Activated T-cell treated with anti-CD3 and anti-CD28 coated beads, Interleukin-2, amount 50 U/mL, for 1 hour (primary cell): Measurements from ENCODE around the gene SLC30A7.
"Not testable (repeated sequence)": the region's sequence is repeated elsewhere in the genome, so short reads cannot be mapped to it uniquely, and the experiment has no call there.

Experiments used
- DNase-seq: peaks from one replicate; pipeline ENCODE4 v3.0.0-alpha.2; 2020

SLC30A7 gene

DNA sequence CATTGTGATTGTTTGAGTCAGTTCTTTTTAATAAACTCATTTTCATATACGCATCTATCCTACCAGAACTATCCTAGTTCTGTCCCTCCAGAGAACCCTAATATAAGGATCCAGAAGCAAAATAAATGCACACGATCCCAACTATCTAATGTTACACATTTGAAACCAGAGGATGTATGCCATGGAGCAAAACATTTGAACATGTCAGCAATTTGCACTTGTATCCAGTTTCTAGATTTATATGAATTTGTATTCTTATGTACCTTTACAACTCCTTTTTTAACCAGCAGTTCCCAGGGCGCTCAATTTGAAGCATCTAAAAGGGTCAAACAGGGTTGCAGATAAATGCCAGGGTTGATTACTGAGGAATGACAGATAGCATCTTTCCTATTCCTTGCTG is 3.3 kb upstream of the SLC30A7 start:
- no peak for DNase-seq

DNA sequence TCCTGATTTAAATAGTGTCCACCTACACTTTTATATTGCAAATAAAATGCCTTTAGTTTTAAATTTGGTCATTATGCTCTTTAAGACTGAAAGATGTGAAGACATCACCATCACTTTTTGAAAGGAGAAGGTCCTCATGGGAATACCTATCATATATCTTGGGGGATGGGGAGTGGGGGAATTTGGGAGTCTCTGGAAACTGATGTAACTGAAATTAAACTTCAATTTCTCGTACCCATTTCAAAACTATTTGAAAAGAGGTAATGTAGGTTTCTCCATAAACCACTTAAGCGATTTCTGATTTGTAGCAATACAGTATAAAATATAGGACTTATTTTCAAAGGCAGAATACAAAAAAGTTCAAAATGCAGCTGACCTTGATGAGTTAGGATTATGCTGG is 2.2 kb upstream of the SLC30A7 start:
- DNase-seq = no peak

DNA sequence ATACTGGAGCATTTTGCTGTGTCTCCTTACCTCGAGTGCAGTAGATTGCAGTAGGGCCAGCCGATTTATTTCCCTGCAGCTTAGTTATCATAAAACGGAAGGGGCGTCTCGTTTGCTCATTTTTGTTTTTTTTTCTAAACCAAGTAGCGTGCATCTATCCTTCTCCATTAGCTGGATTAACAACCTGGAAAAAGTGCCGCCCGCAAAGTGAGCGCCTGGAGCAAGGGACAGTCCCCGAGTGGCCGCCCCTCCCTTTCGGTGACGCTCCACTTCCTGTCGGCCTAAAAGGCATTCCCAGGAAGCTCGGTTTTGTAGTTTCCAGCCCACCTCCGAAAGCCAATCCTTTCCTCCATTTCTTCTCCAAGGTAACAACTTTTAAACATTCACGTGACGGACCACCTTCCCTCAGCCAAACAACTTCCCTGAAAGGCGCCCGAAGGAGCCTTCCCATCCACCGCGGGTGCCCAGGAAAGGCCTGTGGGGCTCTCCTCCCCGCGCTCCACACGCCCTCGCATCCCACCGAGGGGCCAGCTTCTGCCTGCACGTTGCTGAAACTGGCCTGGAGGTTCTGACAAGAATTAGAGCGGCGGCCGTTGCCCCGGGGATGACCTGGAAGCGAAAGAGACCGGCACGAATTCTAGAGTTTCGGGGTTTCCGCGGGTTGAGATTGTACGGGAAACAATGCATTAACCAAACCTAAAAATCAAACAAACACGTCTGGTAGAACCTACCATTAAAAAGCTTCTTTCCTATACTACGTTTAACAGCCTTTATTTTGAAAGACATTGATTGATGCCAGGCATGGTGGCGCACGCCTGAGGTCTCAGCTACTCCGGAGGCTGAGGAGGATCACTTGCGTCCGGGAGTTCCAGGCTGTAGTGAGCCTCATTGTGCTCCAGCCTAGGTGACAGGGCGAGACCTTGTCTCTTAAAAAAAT is 1.0 kb upstream of the SLC30A7 start, which contains the start of gene EXTL2:
Gene EXTL2 (minus strand): TSS at position 240 of the 937 bp plus-strand sequence. CDS start 6,085 bp downstream, outside the sequence.
- DNase-seq = peak; percentile 61

- peak; percentile 63 for DNase-seq
Observed at GRCh38 chr1:100896481-100896982, 642 bp downstream of the SLC30A7 start.

DNA sequence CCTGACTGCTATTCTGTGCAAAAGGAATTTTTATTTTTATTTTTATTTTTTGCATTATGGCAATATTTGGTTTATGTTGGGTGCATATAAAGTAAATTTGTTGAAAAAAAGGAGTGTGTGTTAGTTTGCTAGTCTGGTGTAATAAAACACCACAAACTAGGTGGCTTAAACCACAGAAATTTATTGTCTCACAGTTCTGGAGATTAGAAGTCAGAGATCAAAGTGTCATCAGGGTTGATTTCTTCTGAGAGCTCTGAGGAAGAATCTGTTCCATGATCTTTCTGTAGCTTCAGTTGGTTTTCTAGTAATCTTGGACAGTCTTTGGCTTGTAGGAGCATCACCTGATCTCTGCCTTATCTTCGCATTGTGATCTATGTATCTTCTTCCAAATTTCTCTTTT is 6.5 kb downstream of the SLC30A7 start:
- no peak for DNase-seq

DNA sequence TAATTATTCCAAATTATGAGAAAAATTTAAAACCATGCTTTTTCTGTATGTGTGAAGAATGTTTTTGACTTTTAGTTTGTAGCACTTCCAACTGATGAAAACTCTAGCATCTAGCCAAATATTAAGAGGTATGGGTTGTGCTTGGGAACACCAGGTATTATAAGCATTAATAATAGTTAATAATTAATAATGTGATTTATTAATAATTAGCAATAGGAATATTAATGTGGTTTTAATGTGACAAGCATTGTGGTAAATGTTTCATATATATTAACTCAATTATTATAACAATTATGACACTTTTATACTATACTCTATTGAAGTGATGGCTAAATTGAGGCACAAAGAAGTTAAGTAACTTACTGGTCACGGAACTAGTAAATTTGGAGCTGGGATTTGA is 7.9 kb downstream of the SLC30A7 start:
- DNase-seq = no peak

GRCh38 chr1:100904528-100904927 is 8.6 kb downstream of the SLC30A7 start:
- DNase-seq = no peak

DNA sequence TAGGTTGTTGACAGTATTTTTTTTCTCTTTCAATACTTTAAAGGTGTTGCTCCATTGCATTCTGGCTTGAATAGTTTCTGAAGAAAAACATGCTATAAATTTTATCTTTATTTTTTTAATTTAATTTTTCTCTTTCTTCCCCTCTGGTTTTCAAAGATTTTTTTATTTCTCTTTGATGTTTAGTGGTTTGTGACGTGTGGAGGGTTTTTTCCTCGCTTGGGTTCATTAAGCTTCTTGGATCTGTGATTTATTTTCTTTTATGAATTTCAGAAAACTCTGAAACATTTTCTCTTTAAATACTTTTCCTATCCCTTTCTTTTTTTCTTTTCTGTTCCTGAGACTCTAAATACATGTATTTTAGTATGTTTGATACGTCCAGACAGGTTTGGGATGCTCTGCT is 9.3 kb downstream of the SLC30A7 start:
- DNase-seq = no peak

GRCh38 chr1:100907887-100908286 is 12.0 kb downstream of the SLC30A7 start:
- DNase-seq = no peak

- DNase-seq = no peak
Observed at GRCh38 chr1:100909018-100909417, 13.1 kb downstream of the SLC30A7 start.

DNA sequence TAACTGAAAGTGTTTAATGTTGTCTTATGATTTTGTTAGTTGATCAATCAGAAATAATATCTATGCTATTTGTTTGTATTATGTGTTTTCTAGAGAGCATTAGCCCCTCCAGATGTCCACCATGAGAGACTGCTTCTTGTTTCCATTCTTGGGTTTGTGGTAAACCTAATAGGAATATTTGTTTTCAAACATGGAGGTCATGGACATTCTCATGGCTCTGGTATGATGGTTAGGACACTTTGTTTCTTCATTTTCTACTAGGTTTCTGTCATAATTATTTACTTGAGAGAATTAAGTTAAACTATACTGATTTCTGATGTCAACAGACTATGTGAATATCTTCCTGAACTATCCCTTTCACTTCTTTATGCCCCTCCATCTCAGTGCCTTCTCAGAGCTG is 16.1 kb downstream of the SLC30A7 start:
- no peak for DNase-seq

GRCh38 chr1:100921110-100921706 is 25.3 kb downstream of the SLC30A7 start:
- no peak for DNase-seq

GRCh38 chr1:100924212-100924611 is 28.3 kb downstream of the SLC30A7 start:
- DNase-seq = no peak

GRCh38 chr1:100924991-100925390 is 29.1 kb downstream of the SLC30A7 start:
- no peak for DNase-seq

GRCh38 chr1:100926240-100926639 is 30.4 kb downstream of the SLC30A7 start:
- no peak for DNase-seq

DNA sequence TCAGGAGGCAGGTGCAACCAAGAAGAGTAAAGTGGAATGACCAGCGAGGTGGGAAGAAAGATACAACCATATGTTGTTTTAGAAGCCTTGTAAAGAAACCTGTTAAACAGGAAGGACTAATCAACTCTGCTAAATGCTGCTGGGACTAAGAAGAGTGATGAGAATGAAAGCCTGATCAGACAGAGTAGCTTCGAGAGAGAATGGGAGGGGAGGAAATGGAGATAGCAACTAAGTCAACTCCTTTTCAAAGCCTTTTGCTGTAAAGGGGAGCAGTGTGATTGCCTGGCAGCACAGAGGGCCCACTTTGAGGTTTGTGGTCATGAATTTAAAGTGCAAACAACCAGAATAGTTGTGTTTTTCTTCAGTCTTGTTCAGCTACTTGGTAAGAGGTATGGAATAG is 31.4 kb downstream of the SLC30A7 start:
- peak; percentile 50 for DNase-seq

DNA sequence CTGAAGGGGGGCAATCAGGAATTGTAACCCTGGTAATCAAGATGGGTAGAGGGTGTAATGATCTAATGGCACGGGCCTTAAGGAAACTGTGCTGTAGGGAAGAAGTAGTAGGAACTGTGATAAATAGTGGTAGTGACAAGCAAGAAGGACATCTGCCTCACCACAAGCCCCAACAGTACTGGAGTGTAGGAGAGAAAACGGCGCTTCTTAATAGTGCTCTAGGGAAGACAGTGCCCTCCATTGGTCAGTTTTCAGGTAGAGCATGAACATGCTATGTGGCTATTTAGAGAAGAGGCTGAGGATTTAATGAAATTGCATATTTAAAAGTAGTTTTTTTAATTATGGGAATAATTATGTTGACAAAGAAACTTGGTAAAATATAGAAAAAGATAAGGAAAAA is 32.2 kb downstream of the SLC30A7 start:
- no peak for DNase-seq

GRCh38 chr1:100930494-100930893 is 34.6 kb downstream of the SLC30A7 start:
- no peak for DNase-seq

DNA sequence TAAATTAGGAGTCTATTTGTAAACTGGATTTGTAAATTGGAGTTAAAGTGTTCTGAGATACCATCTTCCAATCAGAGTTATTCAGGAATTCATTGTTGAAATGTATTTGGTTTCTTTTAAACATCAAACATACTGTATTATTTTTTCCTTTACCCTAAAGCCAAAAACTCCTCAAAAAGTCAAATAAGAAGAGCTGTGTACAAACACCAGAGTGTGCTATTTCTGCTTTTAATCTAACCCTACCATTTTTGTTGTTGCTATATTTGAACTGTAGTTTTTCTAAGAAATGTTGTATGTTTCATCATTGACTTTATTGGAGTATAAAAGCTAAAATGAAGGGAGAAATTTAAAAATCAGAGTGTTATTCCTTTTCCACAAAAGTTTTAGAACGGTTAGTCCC is 35.8 kb downstream of the SLC30A7 start:
- no peak for DNase-seq

GRCh38 chr1:100933555-100933954 is 37.7 kb downstream of the SLC30A7 start:
- DNase-seq = not testable (repeated sequence)

DNA sequence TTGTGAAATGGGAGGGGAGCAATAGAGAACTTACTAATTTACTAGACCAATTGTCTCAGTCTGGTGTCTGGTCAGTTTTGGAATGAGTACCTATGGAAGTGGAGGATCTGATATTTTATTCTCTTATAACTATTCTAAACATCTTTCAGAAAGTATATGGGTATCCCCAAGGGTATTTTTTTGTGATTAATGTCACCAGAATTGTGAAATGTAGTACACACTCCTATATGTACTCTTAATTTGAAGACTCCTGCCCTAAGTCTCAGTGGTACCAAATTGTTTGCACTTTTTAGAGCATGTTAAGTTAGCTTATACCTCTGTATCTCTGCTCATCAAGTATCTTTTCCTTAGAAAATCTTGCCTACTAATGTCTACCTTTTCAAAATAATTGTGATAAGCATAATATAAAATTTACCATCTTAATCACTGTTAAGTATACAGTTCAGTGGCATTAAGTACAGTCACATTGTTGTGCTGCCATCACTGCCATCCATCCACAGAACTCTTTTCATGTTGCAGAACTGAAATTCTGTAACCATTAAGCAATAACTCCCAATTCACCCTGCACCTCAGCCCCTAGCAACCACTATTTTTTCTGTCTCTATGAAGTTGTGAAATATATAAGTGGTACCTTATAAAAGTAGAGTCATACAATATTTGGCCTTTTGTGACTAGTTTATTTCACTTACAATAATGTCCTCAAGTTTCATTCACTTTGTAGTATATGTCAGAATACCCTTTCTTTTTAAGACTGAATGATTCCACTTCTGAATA is 40.5 kb downstream of the SLC30A7 start:
- no peak for DNase-seq

DNA sequence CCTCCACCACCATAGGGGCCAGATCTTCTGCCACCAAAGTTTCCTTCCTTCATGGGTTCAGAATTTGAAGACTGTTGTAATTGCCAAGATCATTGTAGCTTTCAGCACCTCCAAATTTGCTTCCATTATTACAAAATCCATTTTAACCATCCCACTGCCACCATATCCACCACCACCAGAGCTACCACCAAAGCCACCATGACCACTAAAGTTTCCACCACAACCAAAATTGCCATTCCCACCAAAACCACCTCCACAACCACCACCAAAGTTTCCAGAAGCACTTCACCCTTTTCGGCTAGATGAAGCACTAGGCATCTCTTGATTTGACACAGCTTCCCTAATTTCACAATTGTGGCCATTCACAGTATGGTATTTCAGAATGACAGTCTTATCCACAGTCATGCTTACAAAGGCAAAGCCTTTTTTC is 45.2 kb downstream of the SLC30A7 start:
- DNase-seq = no peak

DNA sequence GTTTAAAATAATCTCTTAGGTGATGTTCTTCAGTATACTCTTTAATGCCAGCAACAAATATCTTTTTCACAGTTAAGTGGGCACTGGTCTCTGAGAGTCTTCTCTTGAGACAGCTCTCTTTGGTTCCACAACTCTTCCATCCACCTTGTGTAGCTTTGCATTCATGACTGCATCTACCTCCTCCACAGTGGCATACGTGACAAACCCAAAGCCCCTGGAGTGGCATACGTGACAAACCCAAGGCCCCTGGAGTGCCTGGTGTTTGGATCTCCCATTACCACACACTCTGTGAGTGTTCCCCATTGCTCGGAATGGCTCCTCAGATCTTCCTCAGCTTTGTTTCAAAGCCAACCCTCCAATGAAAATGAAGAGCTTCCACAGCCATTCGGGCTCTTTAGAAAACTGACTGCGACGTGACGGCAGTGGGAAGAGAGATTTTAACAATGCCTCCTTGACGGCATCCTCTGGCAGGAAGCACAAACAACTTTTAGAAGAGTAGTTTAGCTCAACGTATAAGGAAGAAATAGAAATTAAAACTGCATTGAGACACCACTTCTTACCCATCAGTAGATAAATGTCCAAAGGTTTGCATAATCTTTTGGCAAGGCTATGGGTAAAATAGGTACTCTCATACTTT is 45.8 kb downstream of the SLC30A7 start:
- DNase-seq = no peak
